Liver (tissue), 9 donors: Measurements from ENCODE around the gene SEMA4G. TPM values are rescaled to one million over a fixed set of nuclear protein-coding genes. Genes with fewer than 3 reads are reported as not detected.

Source experiments
- DNase-seq: peaks from one replicate; pipeline ENCODE4 v3.0.0-alpha.2; 2017; ENCODE audit warnings: low spot score
- H3K27ac ChIP-seq, 2 donors: one replicate each; pipeline ENCODE4 v1.7.0; 2013; ENCODE audit warnings: inconsistent platforms in 2 of 2, low read length in 2 of 2, control low read depth in 1 of 2, low read depth in 1 of 2, mild to moderate bottlenecking in 1 of 2
- H3K27me3 ChIP-seq, 4 donors: one replicate each; pipeline versions ENCODE4 v1.6.1 to v1.7.0; 2013; ENCODE audit warnings: low read length in 3 of 4, inconsistent platforms in 1 of 4, mild to moderate bottlenecking in 1 of 4, moderate library complexity in 1 of 4; ENCODE audit not compliant: control insufficient read depth in 4 of 4, insufficient read depth in 4 of 4
- H3K36me3 ChIP-seq, 4 donors: one replicate each; pipeline versions ENCODE4 v1.6.1 to v1.7.0; 2013; ENCODE audit warnings: low read length in 3 of 4, mild to moderate bottlenecking in 3 of 4, low read depth in 1 of 4, moderate library complexity in 1 of 4; ENCODE audit not compliant: control insufficient read depth in 4 of 4, insufficient read depth in 3 of 4
- H3K4me1 ChIP-seq, 4 donors: one replicate each; pipeline versions ENCODE4 v1.6.1 to v1.7.0; 2013; ENCODE audit warnings: low read length in 3 of 4, mild to moderate bottlenecking in 3 of 4, moderate library complexity in 1 of 4; ENCODE audit not compliant: control insufficient read depth in 4 of 4, insufficient read depth in 4 of 4
- H3K4me3 ChIP-seq, 3 donors: one replicate each; pipeline versions ENCODE4 v1.6.1 to v1.7.0; 2013; ENCODE audit warnings: low read length in 3 of 3, control low read depth in 1 of 3, low read depth in 1 of 3, mild to moderate bottlenecking in 1 of 3
- H3K9ac ChIP-seq, 2 donors: one replicate each; pipeline ENCODE4 v1.7.0; 2013; ENCODE audit warnings: low read length in 2 of 2, mild to moderate bottlenecking in 2 of 2, moderate library complexity in 2 of 2, control low read depth in 1 of 2, low read depth in 1 of 2
- H3K9me3 ChIP-seq, 4 donors: one replicate each; pipeline versions ENCODE4 v1.6.1 to v1.7.0; 2013; ENCODE audit warnings: low read length in 3 of 4; ENCODE audit not compliant: control insufficient read depth in 4 of 4
- EGR1 ChIP-seq, 2 donors: IDR thresholded peaks; 2 replicates each; pipeline ENCODE4 v1.6.1; 2016 to 2018; ENCODE audit warnings: antibody characterized with exemption in 2 of 2, low read depth in 2 of 2
- FOXA1 ChIP-seq: IDR thresholded peaks from 2 replicates; pipeline ENCODE4 v1.6.1; 2016; ENCODE audit warnings: antibody characterized with exemption
- FOXA2 ChIP-seq: IDR thresholded peaks from 2 replicates; pipeline ENCODE4 v1.6.1; 2016; ENCODE audit warnings: antibody characterized with exemption
- GABPA ChIP-seq, 2 donors: IDR thresholded peaks in 1 of 2; conservative IDR thresholded peaks in 1 of 2; 2 replicates each; pipeline ENCODE4 v1.6.1; 2016; ENCODE audit warnings: antibody characterized with exemption in 2 of 2, mild to moderate bottlenecking in 1 of 2, moderate library complexity in 1 of 2
- HNF4A ChIP-seq, 2 donors: conservative IDR thresholded peaks; 2 replicates each; pipeline ENCODE4 v1.6.1; 2016; ENCODE audit warnings: antibody characterized with exemption in 2 of 2, mild to moderate bottlenecking in 2 of 2
- HNF4G ChIP-seq: IDR thresholded peaks from 2 replicates; pipeline ENCODE4 v1.6.1; 2016; ENCODE audit warnings: antibody characterized with exemption
- JUND ChIP-seq, 2 donors: IDR thresholded peaks; 2 replicates each; pipeline ENCODE4 v1.6.1; 2016; ENCODE audit warnings: antibody characterized with exemption in 2 of 2
- NR2F2 ChIP-seq: IDR thresholded peaks from 2 replicates; pipeline ENCODE4 v1.6.1; 2016; ENCODE audit warnings: antibody characterized with exemption
- RAD21 ChIP-seq, 2 donors: IDR thresholded peaks; 2 replicates each; pipeline ENCODE4 v1.6.1; 2016; ENCODE audit warnings: antibody characterized with exemption in 2 of 2, mild to moderate bottlenecking in 2 of 2
- RXRA ChIP-seq, 2 donors: IDR thresholded peaks; 2 replicates each; pipeline ENCODE4 v1.6.1; 2017 to 2018; ENCODE audit warnings: antibody characterized with exemption in 2 of 2, mild to moderate bottlenecking in 1 of 2
- SP1 ChIP-seq: IDR thresholded peaks from 2 replicates; pipeline ENCODE4 v1.6.1; 2018; ENCODE audit warnings: antibody characterized with exemption, mild to moderate bottlenecking
- TAF1 ChIP-seq: conservative IDR thresholded peaks from 2 replicates; pipeline ENCODE4 v1.6.1; 2016; ENCODE audit warnings: antibody characterized with exemption, mild to moderate bottlenecking
- YY1 ChIP-seq: IDR thresholded peaks from 2 replicates; pipeline ENCODE4 v1.6.1; 2016; ENCODE audit warnings: antibody characterized with exemption, mild to moderate bottlenecking
- WGBS: extraction: QIAGEN DNeasy Blood & Tissue Kit; methylation state at CpG from one replicate; pipeline ENCODE4 v1.1.7; 2013; 5-methylcytosine and 5-hydroxymethylcytosine counted together
- polyA plus RNA-seq, 2 donors: library from polyadenylated mRNA; stranded (reverse) in 1 of 2; unstranded in 1 of 2; fragments of 200-250 nt in 1 of 2; fragments of >200 nt in 1 of 2; fragmentation: Nextera tagmentation in 1 of 2; extraction: Ambion mirVana in 1 of 2; gene quantifications; one replicate each; pipeline versions ENCODE4 v1.2.1 to v1.2.3, GENCODE V29; 2013 to 2015
- total RNA-seq, 2 donors: library from RNA; depleted of rRNA; stranded (reverse); fragments of >200 nt; gene quantifications; one replicate each; pipeline ENCODE4 v1.2.3, GENCODE V29; 2014
- TF ChIP-seq, protein P1 (sequence below): IDR thresholded peaks from 2 replicates; pipeline ENCODE4 v1.6.1; 2016; ENCODE audit warnings: antibody characterized with exemption
- TF ChIP-seq, protein P2 (sequence below): IDR thresholded peaks from 2 replicates; pipeline ENCODE4 v1.6.1; 2016; ENCODE audit warnings: antibody characterized with exemption
- TF ChIP-seq, protein P3 (sequence below): IDR thresholded peaks from 2 replicates; pipeline ENCODE4 v1.6.1; 2016; ENCODE audit warnings: antibody characterized with exemption, mild to moderate bottlenecking
- TF ChIP-seq, protein P4 (sequence below): fragments of 150-350 bp; IDR thresholded peaks from 2 replicates; pipeline ENCODE4 v1.5.1; 2017; ENCODE audit warnings: improper control_type of control experiment, low read depth, low read length; ENCODE audit not compliant: missing input control
- TF ChIP-seq, protein P5 (sequence below): IDR thresholded peaks from 2 replicates; pipeline ENCODE4 v1.6.1; 2016; ENCODE audit warnings: antibody characterized with exemption
- donor health status: healthy.
- donor health status: healthy.
- donor health status: healthy.
- donor health status: healthy.
- donor health status: healthy.

The SEMA4G gene
- total and polyA plus RNA-seq, 4 donors, result 13.9 to 56.0 (median 30.2) TPM

DNA sequence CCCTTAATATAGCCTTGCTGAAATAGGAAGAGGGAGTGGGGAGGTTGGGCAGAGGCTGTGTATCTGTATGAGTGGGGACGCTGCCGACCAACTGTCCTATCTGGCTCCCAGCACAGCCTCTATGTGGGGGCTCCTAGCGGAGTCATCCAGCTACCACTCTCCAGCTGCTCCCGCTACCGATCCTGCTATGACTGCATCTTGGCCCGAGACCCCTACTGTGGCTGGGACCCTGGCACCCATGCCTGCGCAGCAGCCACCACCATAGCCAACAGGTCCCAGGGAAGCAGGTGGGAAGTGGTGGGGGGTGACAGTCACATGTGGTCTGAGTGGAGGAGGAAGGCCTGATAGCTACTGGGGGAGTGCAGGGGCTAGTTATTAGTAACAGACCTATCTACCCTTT, 11.4 kb downstream of the SEMA4G start:
- Histone ChIP-seq H3K9me3 (no peaks in the 10 kb centered on the region), H3K27me3 (no peaks in the 10 kb centered on the region), H3K4me3 (no peak overlapping the region), H3K27ac (no peak overlapping the region), H3K36me3 (peaks cover 6 to 55% (median 27%) of the 10 kb centered on the region in 4 donors), H3K9ac (no peak overlapping the region), H3K4me1 (peaks cover 0 to 8% (median 5%) of the 10 kb centered on the region in 4 donors)
- TF ChIP-seq GABPA (IDR thresholded peaks at IDR 0.05 in 1 of 2, conservative IDR thresholded peaks at IDR 0.05 in 1 of 2) (no peak), NR2F2 (no peak), RAD21 (IDR thresholded peaks at IDR 0.05) (no peak), RXRA (IDR thresholded peaks at IDR 0.05) (no peak), HNF4A (conservative IDR thresholded peaks at IDR 0.05) (no peak), HNF4G (no peak), JUND (IDR thresholded peaks at IDR 0.05) (no peak), FOXA1 (no peak)
- TF ChIP-seq, protein P1, sequence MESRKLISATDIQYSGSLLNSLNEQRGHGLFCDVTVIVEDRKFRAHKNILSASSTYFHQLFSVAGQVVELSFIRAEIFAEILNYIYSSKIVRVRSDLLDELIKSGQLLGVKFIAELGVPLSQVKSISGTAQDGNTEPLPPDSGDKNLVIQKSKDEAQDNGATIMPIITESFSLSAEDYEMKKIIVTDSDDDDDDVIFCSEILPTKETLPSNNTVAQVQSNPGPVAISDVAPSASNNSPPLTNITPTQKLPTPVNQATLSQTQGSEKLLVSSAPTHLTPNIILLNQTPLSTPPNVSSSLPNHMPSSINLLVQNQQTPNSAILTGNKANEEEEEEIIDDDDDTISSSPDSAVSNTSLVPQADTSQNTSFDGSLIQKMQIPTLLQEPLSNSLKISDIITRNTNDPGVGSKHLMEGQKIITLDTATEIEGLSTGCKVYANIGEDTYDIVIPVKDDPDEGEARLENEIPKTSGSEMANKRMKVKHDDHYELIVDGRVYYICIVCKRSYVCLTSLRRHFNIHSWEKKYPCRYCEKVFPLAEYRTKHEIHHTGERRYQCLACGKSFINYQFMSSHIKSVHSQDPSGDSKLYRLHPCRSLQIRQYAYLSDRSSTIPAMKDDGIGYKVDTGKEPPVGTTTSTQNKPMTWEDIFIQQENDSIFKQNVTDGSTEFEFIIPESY, result no peak
- TF ChIP-seq, protein P2, sequence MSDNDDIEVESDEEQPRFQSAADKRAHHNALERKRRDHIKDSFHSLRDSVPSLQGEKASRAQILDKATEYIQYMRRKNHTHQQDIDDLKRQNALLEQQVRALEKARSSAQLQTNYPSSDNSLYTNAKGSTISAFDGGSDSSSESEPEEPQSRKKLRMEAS, result no peak
- TF ChIP-seq, protein P3, sequence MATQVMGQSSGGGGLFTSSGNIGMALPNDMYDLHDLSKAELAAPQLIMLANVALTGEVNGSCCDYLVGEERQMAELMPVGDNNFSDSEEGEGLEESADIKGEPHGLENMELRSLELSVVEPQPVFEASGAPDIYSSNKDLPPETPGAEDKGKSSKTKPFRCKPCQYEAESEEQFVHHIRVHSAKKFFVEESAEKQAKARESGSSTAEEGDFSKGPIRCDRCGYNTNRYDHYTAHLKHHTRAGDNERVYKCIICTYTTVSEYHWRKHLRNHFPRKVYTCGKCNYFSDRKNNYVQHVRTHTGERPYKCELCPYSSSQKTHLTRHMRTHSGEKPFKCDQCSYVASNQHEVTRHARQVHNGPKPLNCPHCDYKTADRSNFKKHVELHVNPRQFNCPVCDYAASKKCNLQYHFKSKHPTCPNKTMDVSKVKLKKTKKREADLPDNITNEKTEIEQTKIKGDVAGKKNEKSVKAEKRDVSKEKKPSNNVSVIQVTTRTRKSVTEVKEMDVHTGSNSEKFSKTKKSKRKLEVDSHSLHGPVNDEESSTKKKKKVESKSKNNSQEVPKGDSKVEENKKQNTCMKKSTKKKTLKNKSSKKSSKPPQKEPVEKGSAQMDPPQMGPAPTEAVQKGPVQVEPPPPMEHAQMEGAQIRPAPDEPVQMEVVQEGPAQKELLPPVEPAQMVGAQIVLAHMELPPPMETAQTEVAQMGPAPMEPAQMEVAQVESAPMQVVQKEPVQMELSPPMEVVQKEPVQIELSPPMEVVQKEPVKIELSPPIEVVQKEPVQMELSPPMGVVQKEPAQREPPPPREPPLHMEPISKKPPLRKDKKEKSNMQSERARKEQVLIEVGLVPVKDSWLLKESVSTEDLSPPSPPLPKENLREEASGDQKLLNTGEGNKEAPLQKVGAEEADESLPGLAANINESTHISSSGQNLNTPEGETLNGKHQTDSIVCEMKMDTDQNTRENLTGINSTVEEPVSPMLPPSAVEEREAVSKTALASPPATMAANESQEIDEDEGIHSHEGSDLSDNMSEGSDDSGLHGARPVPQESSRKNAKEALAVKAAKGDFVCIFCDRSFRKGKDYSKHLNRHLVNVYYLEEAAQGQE, result no peak
- DNase-seq, result no peak
- 97% methylated on average over 7 of the region's 7 CpGs for WGBS

DNA sequence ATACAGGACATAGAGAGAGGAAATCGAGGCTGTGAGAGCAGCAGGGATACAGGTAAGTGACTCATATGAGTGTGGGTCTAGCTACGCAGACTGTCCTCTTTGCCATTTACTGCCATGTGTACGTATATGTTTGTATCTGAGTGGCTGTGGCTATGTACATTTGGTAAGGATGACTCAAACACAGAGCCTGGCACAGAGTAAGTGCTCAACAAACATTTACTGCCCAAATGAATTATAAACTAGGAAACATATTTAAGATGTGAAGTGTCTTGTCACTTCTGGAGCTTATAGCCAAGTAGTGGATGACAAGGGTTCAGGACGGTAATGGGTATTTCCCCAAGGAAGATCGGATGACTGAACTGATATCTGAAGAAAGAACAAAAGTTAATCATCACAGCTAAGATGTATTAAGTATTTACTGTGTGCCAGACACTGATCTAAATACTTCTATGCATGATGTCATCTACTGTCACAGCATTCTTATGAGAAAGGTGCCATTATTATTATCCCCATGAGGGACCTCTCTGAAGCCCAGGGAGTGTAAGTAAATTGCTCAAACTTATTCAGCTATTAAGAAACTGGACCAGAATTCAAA, 12.0 kb downstream of the SEMA4G start:
- Histone ChIP-seq H3K4me1 (peaks cover 0 to 14% (median 10%) of the 10 kb centered on the region in 4 donors), H3K36me3 (peaks cover 6 to 55% (median 27%) of the 10 kb centered on the region in 4 donors), H3K27ac (no peak overlapping the region), H3K9ac (no peak overlapping the region), H3K9me3 (no peaks in the 10 kb centered on the region), H3K4me3 (no peak overlapping the region), H3K27me3 (no peaks in the 10 kb centered on the region)
- no peak for DNase-seq
- 90% methylated on average over 5 of the region's 5 CpGs for WGBS
- no peak for TF ChIP-seq HNF4G
- TF ChIP-seq HNF4A (conservative IDR thresholded peaks at IDR 0.05), result no peak
- TF ChIP-seq FOXA1, result no peak
- no peak for TF ChIP-seq SP1
- no peak for TF ChIP-seq JUND (IDR thresholded peaks at IDR 0.05)
- TF ChIP-seq, protein P1, result no peak
- TF ChIP-seq, protein P4, sequence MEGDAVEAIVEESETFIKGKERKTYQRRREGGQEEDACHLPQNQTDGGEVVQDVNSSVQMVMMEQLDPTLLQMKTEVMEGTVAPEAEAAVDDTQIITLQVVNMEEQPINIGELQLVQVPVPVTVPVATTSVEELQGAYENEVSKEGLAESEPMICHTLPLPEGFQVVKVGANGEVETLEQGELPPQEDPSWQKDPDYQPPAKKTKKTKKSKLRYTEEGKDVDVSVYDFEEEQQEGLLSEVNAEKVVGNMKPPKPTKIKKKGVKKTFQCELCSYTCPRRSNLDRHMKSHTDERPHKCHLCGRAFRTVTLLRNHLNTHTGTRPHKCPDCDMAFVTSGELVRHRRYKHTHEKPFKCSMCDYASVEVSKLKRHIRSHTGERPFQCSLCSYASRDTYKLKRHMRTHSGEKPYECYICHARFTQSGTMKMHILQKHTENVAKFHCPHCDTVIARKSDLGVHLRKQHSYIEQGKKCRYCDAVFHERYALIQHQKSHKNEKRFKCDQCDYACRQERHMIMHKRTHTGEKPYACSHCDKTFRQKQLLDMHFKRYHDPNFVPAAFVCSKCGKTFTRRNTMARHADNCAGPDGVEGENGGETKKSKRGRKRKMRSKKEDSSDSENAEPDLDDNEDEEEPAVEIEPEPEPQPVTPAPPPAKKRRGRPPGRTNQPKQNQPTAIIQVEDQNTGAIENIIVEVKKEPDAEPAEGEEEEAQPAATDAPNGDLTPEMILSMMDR, result no peak
- TF ChIP-seq, protein P2, result no peak
- no peak for TF ChIP-seq EGR1 (IDR thresholded peaks at IDR 0.05; ENCODE audit: low read depth in 2 of 2)
- no peak for TF ChIP-seq TAF1
- TF ChIP-seq NR2F2, result no peak
- TF ChIP-seq RXRA (IDR thresholded peaks at IDR 0.05), result no peak
- TF ChIP-seq YY1, result no peak
- TF ChIP-seq, protein P5, sequence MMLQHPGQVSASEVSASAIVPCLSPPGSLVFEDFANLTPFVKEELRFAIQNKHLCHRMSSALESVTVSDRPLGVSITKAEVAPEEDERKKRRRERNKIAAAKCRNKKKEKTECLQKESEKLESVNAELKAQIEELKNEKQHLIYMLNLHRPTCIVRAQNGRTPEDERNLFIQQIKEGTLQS, result no peak
- no peak for TF ChIP-seq RAD21 (IDR thresholded peaks at IDR 0.05)
- TF ChIP-seq FOXA2, result no peak
- TF ChIP-seq GABPA (IDR thresholded peaks at IDR 0.05 in 1 of 2, conservative IDR thresholded peaks at IDR 0.05 in 1 of 2), result no peak
